ENCODE data around the gene HBP1.

Gene HBP1

GRCh38 chr7:107185716-107186115 lies 16.9 kb downstream of the HBP1 start:
- no peak for TF ChIP-seq CTCF (IDR thresholded peaks at IDR 0.05; ENCODE audit: low read length, missing control alignments)
- H3K4me3 ChIP-seq (replicated peaks; ENCODE audit: low read depth, low read length), result no peak overlapping the region
- no peak for DNase-seq (ENCODE audit: low read depth)

- TF ChIP-seq CTCF (IDR thresholded peaks at IDR 0.05; ENCODE audit: low read length, missing control alignments), result no peak
- H3K4me3 ChIP-seq (replicated peaks; ENCODE audit: low read depth, low read length), result no peak overlapping the region
- no peak for DNase-seq (ENCODE audit: low read depth)
Observed at GRCh38 chr7:107186240-107186639, 17.4 kb downstream of the HBP1 start.

- DNase-seq (ENCODE audit: low read depth), result no peak
- H3K4me3 ChIP-seq (replicated peaks; ENCODE audit: low read depth, low read length), result no peak overlapping the region
- no peak for TF ChIP-seq CTCF (IDR thresholded peaks at IDR 0.05; ENCODE audit: low read length, missing control alignments)
Observed at GRCh38 chr7:107187774-107188173, 19.0 kb downstream of the HBP1 start.

- DNase-seq (ENCODE audit: low read depth), result no peak
- TF ChIP-seq CTCF (IDR thresholded peaks at IDR 0.05; ENCODE audit: low read length, missing control alignments), result no peak
- no peak overlapping the region for H3K4me3 ChIP-seq (replicated peaks; ENCODE audit: low read depth, low read length)
Observed at GRCh38 chr7:107190090-107190489, 21.3 kb downstream of the HBP1 start.

GRCh38 chr7:107194052-107194451 lies 25.2 kb downstream of the HBP1 start:
- DNase-seq (ENCODE audit: low read depth), result no peak
- H3K4me3 ChIP-seq (replicated peaks; ENCODE audit: low read depth, low read length), result no peak overlapping the region
- TF ChIP-seq CTCF (IDR thresholded peaks at IDR 0.05; ENCODE audit: low read length, missing control alignments), result no peak

- no peak overlapping the region for H3K4me3 ChIP-seq (replicated peaks; ENCODE audit: low read depth, low read length)
- TF ChIP-seq CTCF (IDR thresholded peaks at IDR 0.05; ENCODE audit: low read length, missing control alignments), result no peak
- no peak for DNase-seq (ENCODE audit: low read depth)
Observed at GRCh38 chr7:107196834-107197610, 28.2 kb downstream of the HBP1 start.
